Smooth muscle cell (in vitro differentiated cells): Measurements from ENCODE around the gene RFX4. TPM values are rescaled to one million over a fixed set of nuclear protein-coding genes. Genes with fewer than 3 reads are reported as not detected.

Experiments used
- DNase-seq: peaks from one replicate; lab custom pipeline; 2025; ENCODE audit not compliant: unreplicated experiment; lab: John Stamatoyannopoulos, UW
- H2AFZ ChIP-seq: fragments of 200-600 bp; sonication (generic); 2 replicates; pipeline ENCODE4 v1.6.0; 2016; ENCODE audit warnings: antibody characterized with exemption, low read depth, mild to moderate bottlenecking
- H3F3A ChIP-seq: fragments of 200-600 bp; sonication (generic); 2 replicates; pipeline ENCODE4 v1.6.0; 2017; ENCODE audit warnings: antibody characterized with exemption, low read depth
- H3K27ac ChIP-seq: fragments of 200-600 bp; sonication (generic); 2 replicates; pipeline ENCODE4 v1.5.1; 2016; ENCODE audit warnings: low read depth, mild to moderate bottlenecking
- H3K27me3 ChIP-seq: fragments of 200-600 bp; sonication (generic); 2 replicates; pipeline ENCODE4 v1.6.1; 2016; ENCODE audit warnings: low read depth, mild to moderate bottlenecking
- H3K36me3 ChIP-seq: fragments of 200-600 bp; sonication (generic); 2 replicates; pipeline ENCODE4 v1.5.1; 2016; ENCODE audit warnings: low read depth
- H3K4me1 ChIP-seq: fragments of 200-600 bp; sonication (generic); 2 replicates; pipeline ENCODE4 v1.5.1; 2016; ENCODE audit warnings: low read depth
- H3K4me2 ChIP-seq: fragments of 200-600 bp; sonication (generic); 2 replicates; pipeline ENCODE4 v1.6.0; 2016; ENCODE audit warnings: mild to moderate bottlenecking
- H3K4me3 ChIP-seq: fragments of 200-600 bp; sonication (generic); 2 replicates; pipeline ENCODE4 v1.5.1; 2016; ENCODE audit warnings: mild to moderate bottlenecking
- H3K79me2 ChIP-seq: fragments of 200-600 bp; sonication (generic); 2 replicates; pipeline ENCODE4 v1.6.0; 2016; ENCODE audit warnings: low read depth, mild to moderate bottlenecking
- H3K9ac ChIP-seq: fragments of 200-600 bp; sonication (generic); 2 replicates; pipeline ENCODE4 v1.6.0; 2016; ENCODE audit warnings: low read depth
- H3K9me3 ChIP-seq: fragments of 200-600 bp; sonication (generic); replicated peaks from 2 replicates; pipeline ENCODE4 v1.5.1; 2016; ENCODE audit warnings: low read depth
- H4K20me1 ChIP-seq: fragments of 200-600 bp; sonication (generic); 2 replicates; pipeline ENCODE4 v1.6.0; 2016; ENCODE audit warnings: low read depth
- CTCF ChIP-seq: fragments of 200-600 bp; sonication (generic); IDR thresholded peaks from 2 replicates; pipeline ENCODE4 v1.5.1; 2017; ENCODE audit warnings: borderline replicate concordance, mild to moderate bottlenecking, antibody characterized with exemption; ENCODE audit not compliant: insufficient read depth, poor library complexity, severe bottlenecking
- WGBS: methylation state at CpG from one replicate; pipeline ENCODE4 v1.1.7; 2016; ENCODE audit warnings: low lambda C conversion rate; 5-methylcytosine and 5-hydroxymethylcytosine counted together
- polyA plus RNA-seq: library from polyadenylated mRNA; unstranded; fragments of >200 nt; fragmentation: Nextera tagmentation; extraction: Ambion mirVana; gene quantifications from 2 replicates; pipeline ENCODE4 v1.2.1, GENCODE V29; 2016
- total RNA-seq: library from RNA; depleted of rRNA; stranded (reverse); fragments of >200 nt; gene quantifications from 2 replicates; pipeline ENCODE4 v1.2.3, GENCODE V29; 2014

The RFX4 gene
- total and polyA plus RNA-seq, 2 experiments from 2014 or later: not detected

GRCh38 chr12:106675651-106676435, 93.0 kb downstream of the RFX4 start:
- TF ChIP-seq CTCF: no peak
- no peak overlapping the region for H3K9ac ChIP-seq
- H3K27ac ChIP-seq: no peak overlapping the region
- no peaks in the 10 kb centered on the region for H3K9me3 ChIP-seq
- no peak overlapping the region for H3K4me2 ChIP-seq
- H3K4me3 ChIP-seq: no peak overlapping the region
- no peak overlapping the region for H2AFZ ChIP-seq
- 92% methylated on average over 10 of the region's 10 CpGs for WGBS
- no peaks in the 10 kb centered on the region for H3F3A ChIP-seq
- no peaks in the 10 kb centered on the region for H3K79me2 ChIP-seq
- no peaks in the 10 kb centered on the region for H3K36me3 ChIP-seq
- no peaks in the 10 kb centered on the region for H4K20me1 ChIP-seq
- peaks cover 6% of the 10 kb centered on the region for H3K27me3 ChIP-seq
- H3K4me1 ChIP-seq: peaks cover 17% of the 10 kb centered on the region
- no peak for DNase-seq

- Histone ChIP-seq H3K4me1 (no peaks in the 10 kb centered on the region), H3K27me3 (peaks cover 6% of the 10 kb centered on the region), H2AFZ (no peak overlapping the region), H4K20me1 (no peaks in the 10 kb centered on the region), H3K79me2 (no peaks in the 10 kb centered on the region), H3K9me3 (no peaks in the 10 kb centered on the region), H3K4me2 (no peak overlapping the region), H3K36me3 (no peaks in the 10 kb centered on the region), H3K27ac (no peak overlapping the region), H3F3A (no peaks in the 10 kb centered on the region), H3K4me3 (no peak overlapping the region), H3K9ac (no peak overlapping the region)
- DNase-seq: no peak
- WGBS: 92% methylated on average over 1 of the region's 1 CpG
- no peak for TF ChIP-seq CTCF
Measured at GRCh38 chr12:106679574-106679973, 96.8 kb downstream of the RFX4 start.

GRCh38 chr12:106680280-106680679, 97.5 kb downstream of the RFX4 start:
- Histone ChIP-seq H3K4me1 (no peaks in the 10 kb centered on the region), H3K27me3 (peaks cover 6% of the 10 kb centered on the region), H3K9me3 (no peaks in the 10 kb centered on the region), H4K20me1 (no peaks in the 10 kb centered on the region), H3K4me3 (no peak overlapping the region), H3K4me2 (no peak overlapping the region), H3K27ac (no peak overlapping the region), H2AFZ (no peak overlapping the region), H3K79me2 (no peaks in the 10 kb centered on the region), H3K9ac (no peak overlapping the region), H3F3A (no peaks in the 10 kb centered on the region), H3K36me3 (no peaks in the 10 kb centered on the region)
- DNase-seq: no peak
- TF ChIP-seq CTCF: no peak

- Histone ChIP-seq H3K9ac (no peak overlapping the region), H2AFZ (no peak overlapping the region), H3K9me3 (no peaks in the 10 kb centered on the region), H3K4me3 (no peak overlapping the region), H3K79me2 (no peaks in the 10 kb centered on the region), H3K4me2 (no peak overlapping the region), H3F3A (no peaks in the 10 kb centered on the region), H4K20me1 (no peaks in the 10 kb centered on the region), H3K36me3 (no peaks in the 10 kb centered on the region), H3K4me1 (no peaks in the 10 kb centered on the region), H3K27me3 (peaks cover 6% of the 10 kb centered on the region), H3K27ac (no peak overlapping the region)
- DNase-seq: no peak
- TF ChIP-seq CTCF: no peak
- WGBS: 57% methylated on average over 3 of the region's 3 CpGs
Measured at GRCh38 chr12:106681210-106681609, 98.4 kb downstream of the RFX4 start.
